ENCODE results near the gene KRT40. TPM values are rescaled to one million over a fixed set of nuclear protein-coding genes. Genes with fewer than 3 reads are reported as not detected.
A peak's percentile ranks its signal among the peaks of the same experiment; 100 is the strongest.

Gene KRT40
- total and polyA plus RNA-seq, 2 experiments from 2014 or later, result not detected

GRCh38 chr17:40993839-40994238 lies 9.7 kb upstream of the KRT40 start, which contains the start of gene KRTAP3-3:
KRTAP3-3 (minus strand) TSS chr17:40994164; CDS start chr17:40994097, 67 bp downstream.
- Histone ChIP-seq H3K4me3 (no peak within 1 kb of the TSS), H3K79me2 (replicated peaks; ENCODE audit: insufficient read depth) (no peaks in the 10 kb centered on the region), H3K27ac (ENCODE audit: low read depth) (no peak within 1 kb of the TSS), H3K36me3 (ENCODE audit: insufficient read depth) (no peaks in the 10 kb centered on the region), H2AFZ (peak within 1 kb of the TSS; percentile 21), H3F3A (replicated peaks; ENCODE audit: low read depth) (no peaks in the 10 kb centered on the region), H3K9me2 (ENCODE audit: insufficient read depth) (0 out of 2 replicates have a peak, but pooled peaks cover 4% of the 10 kb centered on the region), H3K27me3 (ENCODE audit: insufficient read depth) (no peaks in the 10 kb centered on the region), H3K4me1 (ENCODE audit: insufficient read depth) (no peaks in the 10 kb centered on the region), H4K20me1 (replicated peaks; ENCODE audit: insufficient read depth) (no peaks in the 10 kb centered on the region), H3K4me2 (no peak within 1 kb of the TSS)
- Mint-ChIP-seq H3K36me3 (ENCODE audit: low read depth) (no peaks in the 10 kb centered on the region), H3K4me1 (peaks cover 4% of the 10 kb centered on the region; the same call in 2 of the 3 replicates), H3K27me3 (ENCODE audit: insufficient read depth, low read depth, poor library complexity) (no peaks in the 10 kb centered on the region), H3K9me3 (no peaks in the 10 kb centered on the region), H3K27ac (no peak within 1 kb of the TSS), H3K4me3 (no peak within 1 kb of the TSS)
- ATAC-seq (no peak), DNase-seq (ENCODE audit: low spot score) (no peak)
- TF ChIP-seq JUNB (IDR thresholded peaks at IDR 0.05; ENCODE audit: unreplicated experiment) (no peak), CTCF (conservative IDR thresholded peaks at IDR 0.05; ENCODE audit: low read depth in 2 of 2) (no peak), STAT1 (IDR thresholded peaks at IDR 0.05; ENCODE audit: unreplicated experiment) (no peak), EZH2 (IDR thresholded peaks at IDR 0.05; ENCODE audit: low read depth, unreplicated experiment) (no peak)

GRCh38 chr17:40993084-40993483 lies 9.0 kb upstream of the KRT40 start:
- no peaks in the 10 kb centered on the region for H3K36me3 Mint-ChIP-seq (ENCODE audit: low read depth)
- ATAC-seq, result no peak
- no peak for TF ChIP-seq EZH2phosphoT487 (IDR thresholded peaks at IDR 0.05; ENCODE audit: unreplicated experiment)
- TF ChIP-seq EZH2 (IDR thresholded peaks at IDR 0.05; ENCODE audit: low read depth, unreplicated experiment), result no peak
- no peak for TF ChIP-seq ETS1 (IDR thresholded peaks at IDR 0.05)
- TF ChIP-seq ZNF331 (CRISPR knock-in tag; IDR thresholded peaks at IDR 0.05; ENCODE audit: low read depth), result no peak
- TF ChIP-seq POLR2AphosphoS5 (IDR thresholded peaks at IDR 0.05; ENCODE audit: low read depth), result no peak
- no peak for TF ChIP-seq ZNF114 (CRISPR knock-in tag; IDR thresholded peaks at IDR 0.05)
- no peak for TF ChIP-seq REST (IDR thresholded peaks at IDR 0.05; ENCODE audit: unreplicated experiment)
- no peak for TF ChIP-seq JUNB (IDR thresholded peaks at IDR 0.05; ENCODE audit: unreplicated experiment)
- TF ChIP-seq NANOG (IDR thresholded peaks at IDR 0.05; ENCODE audit: borderline replicate concordance), result no peak
- TF ChIP-seq STAT1 (IDR thresholded peaks at IDR 0.05; ENCODE audit: unreplicated experiment), result no peak
- no peak for TF ChIP-seq CREB1 (CRISPR knock-in tag; IDR thresholded peaks at IDR 0.05; ENCODE audit: low read depth)
- TF ChIP-seq CTCF (conservative IDR thresholded peaks at IDR 0.05; ENCODE audit: low read depth in 2 of 2), result no peak

More at GRCh38 chr17:40993084-40993483, 9.0 kb upstream of the KRT40 start:
- H3K79me2 ChIP-seq (replicated peaks; ENCODE audit: insufficient read depth), result no peaks in the 10 kb centered on the region
- no peak overlapping the region for H2AFZ ChIP-seq
- H3K4me2 ChIP-seq, result no peak overlapping the region
- no peaks in the 10 kb centered on the region for H3K27me3 ChIP-seq (ENCODE audit: insufficient read depth)
- no peak overlapping the region for H3K27ac ChIP-seq (ENCODE audit: low read depth)
- no peaks in the 10 kb centered on the region for H4K20me1 ChIP-seq (replicated peaks; ENCODE audit: insufficient read depth)
- H3K4me1 ChIP-seq (ENCODE audit: insufficient read depth), result no peaks in the 10 kb centered on the region
- Mint-ChIP-seq H3K27ac (no peak overlapping the region), H3K9me3 (no peaks in the 10 kb centered on the region), H3K4me3 (no peak overlapping the region), H3K4me1 (peaks cover 4% of the 10 kb centered on the region; the same call in 2 of the 3 replicates), H3K27me3 (ENCODE audit: insufficient read depth, low read depth, poor library complexity) (no peaks in the 10 kb centered on the region)
- 0 out of 2 replicates have a peak, but pooled peaks cover 4% of the 10 kb centered on the region for H3K9me2 ChIP-seq (ENCODE audit: insufficient read depth)
- DNase-seq (ENCODE audit: low spot score), result no peak
- H3K36me3 ChIP-seq (ENCODE audit: insufficient read depth), result no peaks in the 10 kb centered on the region
- no peaks in the 10 kb centered on the region for H3F3A ChIP-seq (replicated peaks; ENCODE audit: low read depth)
- H3K4me3 ChIP-seq, result no peak overlapping the region

Data from GM23338 (cell line).